ENCODE measurements around the gene UCK1.

Gene UCK1

DNA sequence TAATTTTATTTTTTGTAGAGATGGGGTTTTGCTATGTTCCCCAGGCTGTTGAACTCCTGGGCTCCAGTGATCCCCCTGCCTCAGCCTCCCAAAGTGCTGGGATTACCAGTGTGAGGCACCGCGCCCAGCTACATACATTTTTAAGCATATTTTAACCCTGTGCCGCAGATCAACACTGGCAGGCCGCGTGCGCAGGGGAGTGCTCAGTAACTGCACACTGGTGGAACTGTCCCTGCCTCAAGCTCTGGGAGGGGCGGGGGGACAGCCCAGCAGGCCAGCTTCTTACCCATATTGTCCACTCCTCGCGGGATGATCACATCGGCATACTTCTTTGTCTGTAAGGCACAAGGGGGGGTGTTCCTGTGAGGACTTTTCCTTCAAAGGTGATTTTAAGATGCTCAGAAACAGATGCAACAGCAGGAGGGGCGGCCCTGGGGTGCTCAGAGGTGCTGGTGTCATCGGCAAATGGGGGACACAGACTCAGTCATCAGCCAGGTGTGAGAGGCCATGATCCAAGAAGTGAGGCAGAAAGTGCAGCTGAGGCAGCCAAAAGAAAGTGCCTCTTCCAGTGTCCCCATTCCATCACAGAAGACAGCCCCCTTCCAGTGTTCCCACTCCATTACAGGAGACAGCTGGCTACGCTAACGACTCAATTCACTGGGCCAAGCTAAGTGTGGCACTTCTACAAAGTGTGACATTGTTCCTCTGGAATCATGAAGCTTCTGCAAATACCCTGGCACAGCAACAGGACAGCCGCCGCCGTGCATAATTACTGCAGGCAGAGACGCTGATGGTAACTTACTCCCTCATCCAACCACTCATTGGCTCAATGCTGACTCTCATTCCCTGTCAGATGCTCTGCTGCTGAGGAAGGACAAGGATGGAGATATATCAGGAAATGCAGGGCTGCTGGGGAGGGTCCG, 5.2 kb downstream of the UCK1 start:
- no peak for TF ChIP-seq CTCF (IDR thresholded peaks at IDR 0.05; ENCODE audit: insufficient read depth, low read length)
- no peak overlapping the region for H3K4me3 ChIP-seq (replicated peaks; ENCODE audit: insufficient read depth, low read length)
- DNase-seq (ENCODE audit: low read depth in 1 of 2, low spot score in 1 of 2) = no peak

GRCh38 chr9:131524665-131525315, 6.3 kb downstream of the UCK1 start:
- Histone ChIP-seq H3K27ac (replicated peaks) (no peak overlapping the region), H3K27me3 (ENCODE audit: insufficient read depth, poor library complexity, severe bottlenecking) (no peaks in the 10 kb centered on the region), H3K4me3 (replicated peaks; ENCODE audit: insufficient read depth, low read length) (no peak overlapping the region)
- no peak for DNase-seq (ENCODE audit: low read depth in 1 of 2, low spot score in 1 of 2)
- no peak for TF ChIP-seq REST (IDR thresholded peaks at IDR 0.05; ENCODE audit: insufficient replicate concordance, low read depth)
- TF ChIP-seq CTCF (IDR thresholded peaks at IDR 0.05; ENCODE audit: insufficient read depth, low read length) = no peak
- TF ChIP-seq GABPA (IDR thresholded peaks at IDR 0.05; ENCODE audit: low read depth) = no peak
- TF ChIP-seq POLR2AphosphoS5 (IDR thresholded peaks at IDR 0.05; ENCODE audit: low read depth) = no peak
- TF ChIP-seq SPI1 (IDR thresholded peaks at IDR 0.05; ENCODE audit: borderline replicate concordance, low read depth) = no peak

More for the DNA sequence above, 5.2 kb downstream of the UCK1 start:
- Histone ChIP-seq H3K27me3 (ENCODE audit: insufficient read depth, poor library complexity, severe bottlenecking) (no peaks in the 10 kb centered on the region), H3K27ac (replicated peaks) (no peak overlapping the region)

DNA sequence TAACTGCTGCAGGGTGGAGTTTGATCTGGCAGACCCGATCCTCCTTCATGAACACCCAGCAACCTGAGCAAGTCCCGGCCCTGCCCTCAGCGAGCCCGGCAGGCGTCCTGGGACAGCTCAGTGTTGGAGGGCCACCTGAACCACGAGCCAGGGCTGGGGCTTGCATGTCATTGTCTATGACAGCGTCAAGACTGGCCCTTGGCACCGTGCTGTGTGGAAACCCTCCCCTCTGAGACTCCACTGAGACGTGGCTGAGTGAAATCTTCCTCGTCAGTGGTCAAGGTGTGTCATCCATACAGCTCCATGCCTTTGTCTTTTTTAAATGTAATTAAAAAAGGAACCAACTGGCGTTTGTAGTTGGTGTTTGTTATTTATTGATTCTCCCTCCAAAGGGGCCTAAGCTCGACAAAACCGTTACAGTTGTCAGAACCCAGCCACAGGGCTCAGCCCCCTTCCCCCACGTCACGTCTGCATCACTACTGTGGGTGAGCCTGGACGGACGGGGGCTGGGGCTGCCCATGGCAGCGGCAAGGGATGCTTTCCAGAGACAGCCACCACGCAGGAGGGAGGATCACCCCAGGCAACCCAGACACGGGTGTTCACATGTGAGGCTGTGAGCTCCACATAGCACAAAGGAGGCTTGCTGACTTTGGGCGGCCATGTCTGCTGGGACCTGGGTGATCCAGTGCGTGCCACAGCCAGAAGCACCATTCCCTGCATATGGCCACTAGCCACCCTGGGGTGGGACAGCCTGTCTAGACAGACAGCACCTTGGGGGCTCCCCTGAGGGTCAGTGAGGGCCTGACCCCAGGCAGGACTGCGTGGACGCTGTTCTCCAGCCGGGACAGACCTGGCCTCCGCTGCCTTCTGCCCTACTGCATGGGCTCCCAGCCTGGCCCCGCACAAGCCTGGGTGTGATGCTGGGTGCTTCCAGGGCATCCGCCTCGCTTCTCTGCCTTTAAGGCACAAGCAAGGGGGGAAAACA, 7.3 kb downstream of the UCK1 start:
- TF ChIP-seq POLR2AphosphoS5 (IDR thresholded peaks at IDR 0.05; ENCODE audit: low read depth) (no peak; the same call in 1 of the 2 replicates), CTCF (IDR thresholded peaks at IDR 0.05; ENCODE audit: insufficient read depth, low read length) (no peak), REST (IDR thresholded peaks at IDR 0.05; ENCODE audit: insufficient replicate concordance, low read depth) (no peak), GABPA (IDR thresholded peaks at IDR 0.05; ENCODE audit: low read depth) (no peak), SPI1 (IDR thresholded peaks at IDR 0.05; ENCODE audit: borderline replicate concordance, low read depth) (no peak)
- H3K27ac ChIP-seq (replicated peaks) = no peak overlapping the region
- no peak for DNase-seq (ENCODE audit: low read depth in 1 of 2, low spot score in 1 of 2)
- no peak overlapping the region for H3K4me3 ChIP-seq (replicated peaks; ENCODE audit: insufficient read depth, low read length)
- H3K27me3 ChIP-seq (ENCODE audit: insufficient read depth, poor library complexity, severe bottlenecking) = no peaks in the 10 kb centered on the region
